Brain pericyte (primary cell): ENCODE results near the gene CDC42EP3.

Source experiments
- DNase-seq: peaks from one replicate; pipeline ENCODE4 v3.0.0-alpha.2; 2012; ENCODE audit warnings: low read depth, low spot score

The CDC42EP3 gene

GRCh38 chr2:37656512-37657423 is 14.7 kb downstream of the CDC42EP3 start:
- DNase-seq: no peak

GRCh38 chr2:37654932-37655841 is 16.3 kb downstream of the CDC42EP3 start:
- DNase-seq: no peak

- DNase-seq: no peak
Observed at GRCh38 chr2:37654419-37654818, 17.0 kb downstream of the CDC42EP3 start.

GRCh38 chr2:37653805-37654378 is 17.6 kb downstream of the CDC42EP3 start:
- no peak for DNase-seq

- DNase-seq: no peak
Observed at GRCh38 chr2:37653093-37653492, 18.3 kb downstream of the CDC42EP3 start.

- peak; percentile 69 for DNase-seq
Observed at GRCh38 chr2:37652199-37652640, 19.2 kb downstream of the CDC42EP3 start.

- no peak for DNase-seq
Observed at GRCh38 chr2:37650548-37651093, 20.8 kb downstream of the CDC42EP3 start.

- DNase-seq: no peak
Observed at GRCh38 chr2:37649518-37649917, 21.9 kb downstream of the CDC42EP3 start.

- DNase-seq: no peak
Observed at GRCh38 chr2:37648331-37649011, 23.0 kb downstream of the CDC42EP3 start.

- DNase-seq: no peak
Observed at GRCh38 chr2:37647971-37648330, 23.5 kb downstream of the CDC42EP3 start.

- DNase-seq: no peak
Observed at GRCh38 chr2:37645836-37646235, 25.6 kb downstream of the CDC42EP3 start.

- no peak for DNase-seq
Observed at GRCh38 chr2:37645362-37645761, 26.1 kb downstream of the CDC42EP3 start.

- no peak for DNase-seq
Observed at GRCh38 chr2:37644191-37644590, 27.3 kb downstream of the CDC42EP3 start.

GRCh38 chr2:37643730-37644078 is 27.7 kb downstream of the CDC42EP3 start:
- DNase-seq: no peak

- no peak for DNase-seq
Observed at GRCh38 chr2:37642907-37643729, 28.3 kb downstream of the CDC42EP3 start.

GRCh38 chr2:37641582-37642171 is 29.8 kb downstream of the CDC42EP3 start:
- DNase-seq: no peak

GRCh38 chr2:37639631-37640030 is 31.8 kb downstream of the CDC42EP3 start:
- DNase-seq: no peak

GRCh38 chr2:37638973-37639372 is 32.5 kb downstream of the CDC42EP3 start:
- DNase-seq: no peak

- DNase-seq: no peak
Observed at GRCh38 chr2:37637985-37638384, 33.5 kb downstream of the CDC42EP3 start.
